NCI-H1092 treated with DMSO at 0.1 percent for 48 hours (cell line): Measurements from ENCODE around the gene NAT10.
"Not testable (repeated sequence)": the region's sequence is repeated elsewhere in the genome, so short reads cannot be mapped to it uniquely, and the experiment has no call there.

Source experiments
- DNase-seq: peaks from one replicate; lab custom pipeline; 2025; lab: John Stamatoyannopoulos, UW

Gene NAT10

GRCh38 chr11:34167961-34168360 is 62.5 kb downstream of the NAT10 start:
- no peak for DNase-seq

GRCh38 chr11:34168642-34169420 is 63.4 kb downstream of the NAT10 start:
- no peak for DNase-seq

- DNase-seq, result no peak
Observed at GRCh38 chr11:34169686-34170085, 64.3 kb downstream of the NAT10 start.

GRCh38 chr11:34173050-34173449 is 67.6 kb downstream of the NAT10 start:
- no peak for DNase-seq

- peak; percentile 70 for DNase-seq
Observed at GRCh38 chr11:34174412-34175041, 69.1 kb downstream of the NAT10 start.

GRCh38 chr11:34175284-34176019 is 70.0 kb downstream of the NAT10 start:
- no peak for DNase-seq

GRCh38 chr11:34176751-34177209 is 71.4 kb downstream of the NAT10 start:
- DNase-seq, result peak; percentile 73

GRCh38 chr11:34178209-34178821 is 72.9 kb downstream of the NAT10 start:
- DNase-seq, result no peak

- no peak for DNase-seq
Observed at GRCh38 chr11:34179026-34179675, 73.7 kb downstream of the NAT10 start.

GRCh38 chr11:34180040-34180813 is 74.8 kb downstream of the NAT10 start:
- no peak for DNase-seq

GRCh38 chr11:34180814-34181165 is 75.4 kb downstream of the NAT10 start:
- not testable (repeated sequence) for DNase-seq

GRCh38 chr11:34181251-34181650 is 75.8 kb downstream of the NAT10 start:
- no peak for DNase-seq

GRCh38 chr11:34181856-34182405 is 76.5 kb downstream of the NAT10 start:
- no peak for DNase-seq

GRCh38 chr11:34182425-34182824 is 77.0 kb downstream of the NAT10 start:
- DNase-seq, result no peak

GRCh38 chr11:34182921-34183685 is 77.7 kb downstream of the NAT10 start:
- DNase-seq, result no peak

- no peak for DNase-seq
Observed at GRCh38 chr11:34183848-34184391, 78.5 kb downstream of the NAT10 start.

GRCh38 chr11:34184505-34185015 is 79.1 kb downstream of the NAT10 start:
- DNase-seq, result no peak

- no peak for DNase-seq
Observed at GRCh38 chr11:34185926-34186841, 80.8 kb downstream of the NAT10 start.
